PFSK-1 (cell line): ENCODE data around the gene CHRNB1.

Experiments used
- FOXP2 ChIP-seq: optimal IDR thresholded peaks from 2 replicates; pipeline ENCODE3; 2011; ENCODE audit warnings: borderline replicate concordance, control low read depth, inconsistent platforms; ENCODE audit not compliant: insufficient read depth; ENCODE audit errors: extremely low read length, extremely low read depth
- POLR2AphosphoS5 ChIP-seq: IDR thresholded peaks from 2 replicates; pipeline ENCODE4 v1.6.1; 2012; ENCODE audit warnings: low read depth, mild to moderate bottlenecking, control low read depth, low read length, moderate library complexity
- SIN3A ChIP-seq: IDR thresholded peaks from 2 replicates; pipeline ENCODE4 v1.6.1; 2012; ENCODE audit warnings: mild to moderate bottlenecking, low read length, moderate library complexity, borderline replicate concordance; ENCODE audit not compliant: insufficient read depth
- TF ChIP-seq, protein P1 (sequence below), 2 experiments: IDR thresholded peaks; 2 replicates each; pipeline versions ENCODE4 v1.6.1 to v1.8.0; 2011 to 2012; ENCODE audit warnings: low read depth in 2 of 2, low read length in 2 of 2, control low read depth in 1 of 2, inconsistent platforms in 1 of 2, mild to moderate bottlenecking in 1 of 2, moderate library complexity in 1 of 2; ENCODE audit not compliant: insufficient read depth in 1 of 2

- TF ChIP-seq POLR2AphosphoS5: no peak
- TF ChIP-seq, protein P1, sequence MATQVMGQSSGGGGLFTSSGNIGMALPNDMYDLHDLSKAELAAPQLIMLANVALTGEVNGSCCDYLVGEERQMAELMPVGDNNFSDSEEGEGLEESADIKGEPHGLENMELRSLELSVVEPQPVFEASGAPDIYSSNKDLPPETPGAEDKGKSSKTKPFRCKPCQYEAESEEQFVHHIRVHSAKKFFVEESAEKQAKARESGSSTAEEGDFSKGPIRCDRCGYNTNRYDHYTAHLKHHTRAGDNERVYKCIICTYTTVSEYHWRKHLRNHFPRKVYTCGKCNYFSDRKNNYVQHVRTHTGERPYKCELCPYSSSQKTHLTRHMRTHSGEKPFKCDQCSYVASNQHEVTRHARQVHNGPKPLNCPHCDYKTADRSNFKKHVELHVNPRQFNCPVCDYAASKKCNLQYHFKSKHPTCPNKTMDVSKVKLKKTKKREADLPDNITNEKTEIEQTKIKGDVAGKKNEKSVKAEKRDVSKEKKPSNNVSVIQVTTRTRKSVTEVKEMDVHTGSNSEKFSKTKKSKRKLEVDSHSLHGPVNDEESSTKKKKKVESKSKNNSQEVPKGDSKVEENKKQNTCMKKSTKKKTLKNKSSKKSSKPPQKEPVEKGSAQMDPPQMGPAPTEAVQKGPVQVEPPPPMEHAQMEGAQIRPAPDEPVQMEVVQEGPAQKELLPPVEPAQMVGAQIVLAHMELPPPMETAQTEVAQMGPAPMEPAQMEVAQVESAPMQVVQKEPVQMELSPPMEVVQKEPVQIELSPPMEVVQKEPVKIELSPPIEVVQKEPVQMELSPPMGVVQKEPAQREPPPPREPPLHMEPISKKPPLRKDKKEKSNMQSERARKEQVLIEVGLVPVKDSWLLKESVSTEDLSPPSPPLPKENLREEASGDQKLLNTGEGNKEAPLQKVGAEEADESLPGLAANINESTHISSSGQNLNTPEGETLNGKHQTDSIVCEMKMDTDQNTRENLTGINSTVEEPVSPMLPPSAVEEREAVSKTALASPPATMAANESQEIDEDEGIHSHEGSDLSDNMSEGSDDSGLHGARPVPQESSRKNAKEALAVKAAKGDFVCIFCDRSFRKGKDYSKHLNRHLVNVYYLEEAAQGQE (IDR thresholded peaks at IDR 0.05; ENCODE audit: insufficient read depth in 1 of 2, low read depth in 2 of 2, low read length in 2 of 2): no peak
- no peak for TF ChIP-seq SIN3A
- no peak for TF ChIP-seq FOXP2
These were observed 58.1 kb downstream of the CHRNB1 start for GRCh38 chr17:7502987-7503386.
